PFSK-1 (cell line): ENCODE data around the gene CFAP20DC.

Experiments
- POLR2AphosphoS5 ChIP-seq: IDR thresholded peaks from 2 replicates; pipeline ENCODE4 v1.6.1; 2012; ENCODE audit warnings: low read depth, mild to moderate bottlenecking, control low read depth, low read length, moderate library complexity
- TAF1 ChIP-seq: IDR thresholded peaks from 2 replicates; pipeline ENCODE4 v1.6.1; 2012; ENCODE audit warnings: low read length, control low read depth, borderline replicate concordance; ENCODE audit not compliant: insufficient read depth

DNA sequence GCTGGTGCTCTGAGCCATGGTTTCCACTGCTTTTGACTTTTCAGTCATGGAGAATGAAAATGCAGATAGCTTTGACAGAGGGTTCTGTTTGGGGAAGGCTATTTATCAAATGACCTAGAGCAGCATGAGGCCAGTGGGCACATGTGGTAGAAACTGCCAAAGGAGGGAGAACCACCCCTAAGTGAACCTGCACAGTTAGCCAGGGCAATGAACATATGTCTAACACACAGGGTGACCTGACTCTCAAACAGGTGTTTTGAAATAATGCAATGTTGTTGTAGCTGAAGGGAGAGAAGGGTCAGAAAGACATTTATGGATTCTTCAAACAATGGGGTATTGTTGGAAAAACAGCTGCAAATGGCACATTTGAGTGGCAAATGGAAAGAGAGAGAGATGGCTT, 208.9 kb downstream of the CFAP20DC start:
- no peak for TF ChIP-seq POLR2AphosphoS5
- no peak for TF ChIP-seq TAF1
